DOHH2 (cell line): Measurements from ENCODE around the gene PALLD.

Experiments used
- H3F3A ChIP-seq: fragments of 200-600 bp; sonication (generic), shearing (Covaris generic); 2 replicates; pipeline ENCODE4 v1.6.0; 2016; ENCODE audit warnings: antibody characterized with exemption, mild to moderate bottlenecking; ENCODE audit not compliant: control insufficient read depth, insufficient read depth
- H3K27ac ChIP-seq: fragments of 200-600 bp; sonication (generic); 2 replicates; pipeline ENCODE4 v1.5.1; 2014; ENCODE audit warnings: low read depth, mild to moderate bottlenecking, low read length, moderate library complexity
- H3K27me3 ChIP-seq: fragments of 200-600 bp; sonication (generic); 2 replicates; pipeline ENCODE4 v1.6.1; 2014; ENCODE audit warnings: mild to moderate bottlenecking, low read length, mixed read lengths; ENCODE audit not compliant: control insufficient read depth
- H3K36me3 ChIP-seq: fragments of 200-600 bp; sonication (generic); 2 replicates; pipeline ENCODE4 v1.6.1; 2014; ENCODE audit warnings: mild to moderate bottlenecking, low read length, moderate library complexity, mixed read lengths; ENCODE audit not compliant: control insufficient read depth
- H3K4me1 ChIP-seq: fragments of 200-600 bp; sonication (generic); 2 replicates; pipeline ENCODE4 v1.6.1; 2014; ENCODE audit warnings: mild to moderate bottlenecking, low read length, mixed read lengths; ENCODE audit not compliant: control insufficient read depth
- H3K4me2 ChIP-seq: fragments of 200-600 bp; sonication (generic); 2 replicates; pipeline ENCODE4 v1.6.0; 2014; ENCODE audit warnings: mild to moderate bottlenecking, low read length, moderate library complexity
- H3K4me3 ChIP-seq: fragments of 200-600 bp; sonication (generic); 2 replicates; pipeline ENCODE4 v1.5.1; 2014; ENCODE audit warnings: mild to moderate bottlenecking, low read length, mixed read lengths
- H3K79me2 ChIP-seq: fragments of 200-600 bp; sonication (generic); 2 replicates; pipeline ENCODE4 v1.6.1; 2014; ENCODE audit warnings: mild to moderate bottlenecking, low read length, mixed read lengths; ENCODE audit not compliant: control insufficient read depth
- H3K9me2 ChIP-seq: fragments of 200-600 bp; sonication (generic); replicated peaks from 2 replicates; pipeline ENCODE4 v1.6.1; 2014; ENCODE audit warnings: mild to moderate bottlenecking, low read length, mixed read lengths; ENCODE audit not compliant: control insufficient read depth
- H3K9me3 ChIP-seq: fragments of 200-600 bp; sonication (generic); 2 replicates; pipeline ENCODE4 v1.6.1; 2014; ENCODE audit warnings: antibody characterized with exemption, low read length, mixed read lengths; ENCODE audit not compliant: control insufficient read depth, insufficient read depth
- H4K20me1 ChIP-seq: fragments of 200-600 bp; sonication (generic); 2 replicates; pipeline ENCODE4 v1.6.0; 2014; ENCODE audit warnings: low read depth, mild to moderate bottlenecking, antibody characterized with exemption, low read length, moderate library complexity; ENCODE audit not compliant: control insufficient read depth, insufficient read depth
- CTCF ChIP-seq: fragments of 200-600 bp; sonication (generic); IDR thresholded peaks from one replicate; pipeline ENCODE4 v1.5.1; 2014; ENCODE audit warnings: antibody characterized with exemption, mild to moderate bottlenecking, low read depth, low read length; ENCODE audit not compliant: poor library complexity, severe bottlenecking
- EZH2phosphoT487 ChIP-seq: fragments of 200-600 bp; sonication (generic); IDR thresholded peaks from 2 replicates; pipeline ENCODE4 v1.6.1; 2017; ENCODE audit warnings: borderline replicate concordance, mild to moderate bottlenecking, antibody characterized with exemption, low read length, moderate library complexity, mixed read lengths

Gene PALLD

GRCh38 chr4:168765726-168766125 is 268.9 kb downstream of the PALLD start:
- no peak overlapping the region for H3K27ac ChIP-seq
- H3K79me2 ChIP-seq, result no peaks in the 10 kb centered on the region
- TF ChIP-seq CTCF (no peak), EZH2phosphoT487 (no peak)

GRCh38 chr4:168766604-168767316 is 269.9 kb downstream of the PALLD start:
- H3K4me3 ChIP-seq, result no peak overlapping the region
- no peaks in the 10 kb centered on the region for H4K20me1 ChIP-seq
- no peaks in the 10 kb centered on the region for H3K79me2 ChIP-seq
- H3K27ac ChIP-seq, result no peak overlapping the region
- H3K4me1 ChIP-seq, result no peaks in the 10 kb centered on the region
- H3F3A ChIP-seq, result no peaks in the 10 kb centered on the region
- no peak overlapping the region for H3K4me2 ChIP-seq
- H3K27me3 ChIP-seq, result no peaks in the 10 kb centered on the region
- no peaks in the 10 kb centered on the region for H3K9me3 ChIP-seq
- TF ChIP-seq EZH2phosphoT487, result no peak
- TF ChIP-seq CTCF, result no peak
- no peaks in the 10 kb centered on the region for H3K36me3 ChIP-seq
- no peaks in the 10 kb centered on the region for H3K9me2 ChIP-seq

More at GRCh38 chr4:168765726-168766125, 268.9 kb downstream of the PALLD start:
- H3F3A ChIP-seq, result no peaks in the 10 kb centered on the region
- no peaks in the 10 kb centered on the region for H3K27me3 ChIP-seq
- H3K9me2 ChIP-seq, result no peaks in the 10 kb centered on the region
- no peaks in the 10 kb centered on the region for H3K9me3 ChIP-seq
- H3K36me3 ChIP-seq, result no peaks in the 10 kb centered on the region
- H3K4me1 ChIP-seq, result no peaks in the 10 kb centered on the region
- no peaks in the 10 kb centered on the region for H4K20me1 ChIP-seq
- no peak overlapping the region for H3K4me2 ChIP-seq
- H3K4me3 ChIP-seq, result no peak overlapping the region

- Histone ChIP-seq H3K4me1 (no peaks in the 10 kb centered on the region), H3K9me3 (no peaks in the 10 kb centered on the region), H3K27ac (no peak overlapping the region), H3K9me2 (no peaks in the 10 kb centered on the region), H4K20me1 (no peaks in the 10 kb centered on the region), H3K79me2 (no peaks in the 10 kb centered on the region), H3K36me3 (no peaks in the 10 kb centered on the region), H3F3A (no peaks in the 10 kb centered on the region), H3K4me3 (no peak overlapping the region), H3K27me3 (no peaks in the 10 kb centered on the region), H3K4me2 (no peak overlapping the region)
- TF ChIP-seq EZH2phosphoT487, result no peak
- TF ChIP-seq CTCF, result no peak
Measured at GRCh38 chr4:168769416-168769815, 272.6 kb downstream of the PALLD start.
